ENCODE results near the gene MYO3B. TPM values are rescaled to one million over a fixed set of nuclear protein-coding genes. Genes with fewer than 3 reads are reported as not detected.

MYO3B gene
- total RNA-seq, 4 donors from 2014 or later, result 0.48 TPM; not detected in 3

DNA sequence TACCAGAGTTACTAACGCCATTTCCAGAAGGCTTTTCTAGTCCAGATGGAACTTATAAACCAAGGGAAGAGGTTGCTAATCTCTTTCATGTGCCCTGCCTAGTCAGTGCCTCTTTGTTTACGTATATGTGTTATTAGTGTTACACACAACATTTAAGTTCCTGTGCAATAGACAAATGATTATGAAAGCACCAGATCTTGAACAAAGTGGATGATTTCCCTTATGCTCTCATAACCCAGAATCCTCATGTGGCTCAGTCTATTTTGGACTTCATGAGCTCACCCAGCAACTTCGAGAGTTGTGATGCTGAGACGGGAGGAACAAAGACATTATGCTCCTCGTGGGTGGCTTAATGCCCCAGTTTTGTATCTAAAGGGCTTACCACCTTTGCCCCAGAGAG, 322.8 kb downstream of the MYO3B start:
- 37 to 43% methylated on average over 2 to 5 of the region's 5 CpGs for WGBS, 2 donors (ENCODE audit: low coverage in 1 of 2)
- intact Hi-C loops (cut with DNase I; ENCODE audit: low total_unique reads), result loop anchor here (10.0 kb wide), 1 partner anchor 214 kb away; the partner anchor contains the start of gene SP5

DNA sequence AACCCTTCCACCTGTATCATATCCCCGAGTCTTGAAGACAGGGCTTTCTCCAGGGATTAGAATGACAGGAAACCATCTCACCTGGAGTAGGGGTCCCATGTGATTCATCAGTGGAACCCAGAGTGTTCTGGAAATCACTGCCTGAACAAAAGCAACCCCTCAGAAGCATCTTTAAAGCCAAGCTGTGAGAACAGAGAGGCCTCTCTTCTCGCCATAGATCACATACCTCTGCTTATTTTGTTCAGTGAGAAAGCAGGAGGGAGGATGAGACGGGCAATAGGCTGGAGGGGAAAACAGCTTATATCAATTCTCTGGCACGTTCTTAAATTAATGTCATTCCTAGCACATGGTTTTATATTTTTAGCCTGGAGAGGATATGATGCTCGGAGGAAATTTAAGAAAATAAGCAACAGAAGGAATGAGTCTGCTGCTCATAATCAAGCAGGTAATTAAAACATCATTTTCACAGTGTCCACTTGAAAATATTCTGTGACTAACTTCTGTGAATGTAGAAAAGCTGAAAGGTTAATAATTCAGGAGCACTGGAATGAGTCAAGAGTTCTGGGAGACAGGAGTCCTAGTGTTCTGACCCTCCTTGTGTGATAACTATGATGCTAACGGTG, 323.6 kb downstream of the MYO3B start:
- H3K4me3 ChIP-seq, result no peak overlapping the region
- intact Hi-C loops (cut with DNase I; ENCODE audit: low total_unique reads), result loop anchor here (10.0 kb wide), 1 partner anchor 213 kb away; the partner anchor contains the start of gene SP5
- DNase-seq, result no peak
- H3K27ac ChIP-seq, result peak overlapping the region in 3 of 4 donors; percentile 18 to 56 (median 42)
- in situ Hi-C loops (cut with MboI; ENCODE audit: low pct_ligation_motif_present in 1 of 4, low pct_unique_long_range_greater_than_20kb in 1 of 4, low sequenced_read_pairs in 3 of 4), result no loop called here
- no peaks in the 10 kb centered on the region for H3K27me3 ChIP-seq
- peak in 1 of 3 donors; percentile 7 for TF ChIP-seq POLR2AphosphoS5 (IDR thresholded peaks at IDR 0.05)
- TF ChIP-seq POLR2A (IDR thresholded peaks at IDR 0.05), result no peak
- H3K4me1 ChIP-seq, result peaks cover 0 to 24% (median 4%) of the 10 kb centered on the region in 4 donors
- H3K9me3 ChIP-seq, result no peaks in the 10 kb centered on the region
- WGBS, 2 donors (ENCODE audit: low coverage in 1 of 2), result 81 to 85% methylated on average over 5 to 6 of the region's 6 CpGs
- H3K36me3 ChIP-seq, result no peaks in the 10 kb centered on the region

More for the DNA sequence above, 322.8 kb downstream of the MYO3B start:
- no peaks in the 10 kb centered on the region for H3K9me3 ChIP-seq
- H3K36me3 ChIP-seq, result no peaks in the 10 kb centered on the region
- DNase-seq, result no peak
- no peak for TF ChIP-seq CTCF (IDR thresholded peaks at IDR 0.05)
- no peak for TF ChIP-seq POLR2A (IDR thresholded peaks at IDR 0.05)
- peak in 2 of 3 donors; percentile 9 to 35 for TF ChIP-seq POLR2AphosphoS5 (IDR thresholded peaks at IDR 0.05)
- no peak for TF ChIP-seq EP300 (IDR thresholded peaks at IDR 0.05; ENCODE audit: low read depth)
- in situ Hi-C loops (cut with MboI; ENCODE audit: low pct_ligation_motif_present in 1 of 4, low pct_unique_long_range_greater_than_20kb in 1 of 4, low sequenced_read_pairs in 3 of 4), result no loop called here
- H3K4me3 ChIP-seq, result no peak overlapping the region
- peaks cover 0 to 16% (median under 1%) of the 10 kb centered on the region in 4 donors for H3K4me1 ChIP-seq
- peak overlapping the region in 3 of 4 donors; percentile 14 to 56 (median 42) for H3K27ac ChIP-seq
- no peaks in the 10 kb centered on the region for H3K27me3 ChIP-seq

DNA sequence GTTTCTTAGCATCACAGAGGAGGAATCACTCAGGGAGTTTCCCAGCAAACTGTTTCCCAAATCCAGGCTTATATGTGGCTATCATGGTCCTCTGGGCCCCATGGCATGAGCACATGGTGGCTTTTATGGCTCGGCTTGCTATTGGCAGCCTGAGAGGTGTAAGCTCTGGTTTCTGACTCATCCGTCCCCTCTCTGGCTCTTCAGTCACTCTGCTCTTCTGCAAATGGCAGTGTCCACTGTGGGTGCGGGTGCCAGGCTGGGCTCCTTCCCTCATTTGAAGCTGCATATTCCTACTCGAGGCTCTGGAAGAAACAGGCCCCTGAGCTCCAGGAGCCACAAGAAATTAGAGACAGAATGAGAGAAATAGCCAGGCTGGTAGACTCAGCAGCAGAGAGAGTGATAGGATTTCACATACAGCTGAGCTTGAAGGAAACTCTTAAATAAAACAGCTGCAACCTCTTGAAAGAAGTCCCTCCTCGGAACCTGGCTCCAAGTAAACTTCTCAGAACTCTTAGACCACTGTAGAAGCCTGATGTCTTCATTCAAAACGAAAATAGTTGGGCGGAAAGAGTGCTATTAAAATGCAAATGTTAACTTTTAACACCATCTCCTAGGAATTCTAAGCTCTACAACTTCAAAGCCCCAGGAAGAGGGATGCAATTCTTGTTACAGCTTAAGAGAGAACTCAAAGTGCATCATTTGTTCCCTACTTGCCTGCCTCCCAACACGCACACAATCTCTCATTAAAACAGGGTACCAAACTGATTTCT, 324.6 kb downstream of the MYO3B start:
- in situ Hi-C loops (cut with MboI; ENCODE audit: low pct_ligation_motif_present in 1 of 4, low pct_unique_long_range_greater_than_20kb in 1 of 4, low sequenced_read_pairs in 3 of 4) (no loop called here), intact Hi-C loops (cut with DNase I; ENCODE audit: low total_unique reads) (loop anchor here (10.0 kb wide), 1 partner anchor 212 kb away; the partner anchor contains the start of gene SP5)
- no peak for DNase-seq
- Histone ChIP-seq H3K27ac (peak overlapping the region in 3 of 4 donors; percentile 18 to 56 (median 42)), H3K9me3 (no peaks in the 10 kb centered on the region), H3K4me1 (peaks cover 0 to 34% (median 6%) of the 10 kb centered on the region in 4 donors), H3K4me3 (no peak overlapping the region), H3K27me3 (no peaks in the 10 kb centered on the region), H3K36me3 (no peaks in the 10 kb centered on the region)
- TF ChIP-seq POLR2A (IDR thresholded peaks at IDR 0.05) (no peak), EP300 (IDR thresholded peaks at IDR 0.05; ENCODE audit: low read depth) (no peak), POLR2AphosphoS5 (IDR thresholded peaks at IDR 0.05) (no peak), CTCF (IDR thresholded peaks at IDR 0.05) (no peak)
- WGBS, 2 donors (ENCODE audit: low coverage in 1 of 2), result 61 to 63% methylated on average over 3 to 8 of the region's 8 CpGs

DNA sequence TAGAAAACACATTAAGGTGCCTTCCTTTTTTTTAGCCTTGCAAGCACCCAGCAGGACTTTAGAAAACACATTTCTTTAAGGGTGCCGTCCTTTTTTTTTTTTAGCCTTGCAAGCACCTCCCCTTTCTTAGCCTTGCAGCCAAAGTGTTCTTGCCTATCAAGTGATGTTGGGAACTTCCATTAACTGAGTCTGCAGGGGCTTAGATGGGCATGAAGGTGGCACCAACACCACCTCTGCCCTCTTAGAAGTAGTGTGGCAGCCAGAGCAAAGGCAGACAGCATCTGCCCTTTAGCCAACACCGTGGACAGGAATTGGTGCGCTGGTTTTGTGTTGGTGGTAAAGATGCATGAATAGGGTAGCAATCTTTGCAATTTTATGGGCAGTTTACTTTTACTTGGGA, 325.6 kb downstream of the MYO3B start:
- in situ Hi-C loops (cut with MboI; ENCODE audit: low pct_ligation_motif_present in 1 of 4, low pct_unique_long_range_greater_than_20kb in 1 of 4, low sequenced_read_pairs in 3 of 4), result no loop called here
- DNase-seq, result no peak
- WGBS, 2 donors (ENCODE audit: low coverage in 1 of 2), result 52% methylated on average over 3 of the region's 3 CpGs; no CpG with 5 or more reads in 1 of the 2 donors

More for the DNA sequence above, 325.6 kb downstream of the MYO3B start:
- TF ChIP-seq POLR2A (IDR thresholded peaks at IDR 0.05) (no peak), EP300 (IDR thresholded peaks at IDR 0.05; ENCODE audit: low read depth) (no peak), POLR2AphosphoS5 (IDR thresholded peaks at IDR 0.05) (no peak), CTCF (IDR thresholded peaks at IDR 0.05) (no peak)
- no peaks in the 10 kb centered on the region for H3K9me3 ChIP-seq
- H3K27ac ChIP-seq, result no peak overlapping the region
- intact Hi-C loops (cut with DNase I; ENCODE audit: low total_unique reads), result loop anchor here (10.0 kb wide), 1 partner anchor 211 kb away; the partner anchor contains the start of gene SP5
- peaks cover 0 to 34% (median 6%) of the 10 kb centered on the region in 4 donors for H3K4me1 ChIP-seq
- H3K4me3 ChIP-seq, result no peak overlapping the region
- no peaks in the 10 kb centered on the region for H3K36me3 ChIP-seq
- H3K27me3 ChIP-seq, result no peaks in the 10 kb centered on the region
